WTC11 (cell line): ENCODE results near the gene KCNJ4. TPM values are rescaled to one million over a fixed set of nuclear protein-coding genes. Genes with fewer than 3 reads are reported as not detected.
A peak's percentile ranks its signal among the peaks of the same experiment; 100 is the strongest.

Experiments used
- ATAC-seq: fragments of 200-7000 bp; cut with Tn5 transposase; 2 replicates; pipeline ENCODE4 v1.10.0; 2021; ENCODE audit warnings: mild to moderate bottlenecking, moderate library complexity
- CTCF ChIA-PET: fragments of 300-600 bp; sonication (Branson Sonifier 250); formaldehyde crosslinking; loops from one replicate; lab custom pipeline; 2021; ENCODE audit warnings: antibody characterized with exemption; lab: Charles Lee
- POLR2A ChIA-PET: fragments of 350-600 bp; sonication (Branson Sonifier 250); formaldehyde crosslinking; loops from one replicate; lab custom pipeline; 2021; ENCODE audit warnings: antibody characterized with exemption; lab: Charles Lee
- DNase-seq: peaks from one replicate; pipeline ENCODE4 v3.0.0; 2021; ENCODE audit warnings: low spot score
- H3K27ac Mint-ChIP-seq: 2 replicates; pipeline ENCODE4 v1.8.0; 2021; ENCODE audit warnings: mixed read lengths
- H3K27me3 Mint-ChIP-seq: 2 replicates; pipeline ENCODE4 v1.8.0; 2021; ENCODE audit warnings: low read depth, mild to moderate bottlenecking, moderate library complexity, mixed read lengths
- H3K36me3 Mint-ChIP-seq: 2 replicates; pipeline ENCODE4 v1.8.0; 2021; ENCODE audit warnings: mixed read lengths
- H3K4me1 Mint-ChIP-seq: 2 replicates; pipeline ENCODE4 v1.8.0; 2022; ENCODE audit warnings: mixed read lengths
- H3K4me3 Mint-ChIP-seq: 2 replicates; pipeline ENCODE4 v1.8.0; 2021; ENCODE audit warnings: mild to moderate bottlenecking, moderate library complexity, mixed read lengths
- H3K9me3 Mint-ChIP-seq: 2 replicates; pipeline ENCODE4 v1.8.0; 2021; ENCODE audit warnings: mixed read lengths
- ATF6 ChIP-seq: sonication (generic); formaldehyde crosslinking; IDR thresholded peaks from 2 replicates; pipeline ENCODE4 v1.8.1; 2023; ENCODE audit warnings: mild to moderate bottlenecking, missing genetic modification reagents
- CDX4 ChIP-seq: fragments of 250-450 bp; sonication (Bioruptor Pico); IDR thresholded peaks from 2 replicates; pipeline ENCODE4 v1.9.0; 2021; ENCODE audit warnings: moderate library complexity, mild to moderate bottlenecking, inconsistent platforms, borderline replicate concordance
- CREM ChIP-seq: sonication (generic); formaldehyde crosslinking; IDR thresholded peaks from 2 replicates; pipeline ENCODE4 v1.8.1; 2022; ENCODE audit warnings: mild to moderate bottlenecking, missing genetic modification reagents, moderate library complexity
- CTCF ChIP-seq: fragments of 200-600 bp; IDR thresholded peaks from 2 replicates; pipeline ENCODE4 v1.8.0; 2022; ENCODE audit warnings: antibody characterized with exemption
- FOXP4 ChIP-seq: sonication (generic); formaldehyde crosslinking; IDR thresholded peaks from 2 replicates; pipeline ENCODE4 v1.8.0; 2022; ENCODE audit warnings: mild to moderate bottlenecking, missing genetic modification reagents
- GTF2I ChIP-seq: fragments of 250-450 bp; sonication (Bioruptor Pico); conservative IDR thresholded peaks from 2 replicates; pipeline ENCODE4 v1.4.0; 2021; ENCODE audit warnings: mild to moderate bottlenecking
- IRF2 ChIP-seq: sonication (generic); formaldehyde crosslinking; IDR thresholded peaks from 2 replicates; pipeline ENCODE4 v1.8.0; 2022; ENCODE audit warnings: low read depth, missing genetic modification reagents, borderline replicate concordance
- JAZF1 ChIP-seq: fragments of 250-450 bp; sonication (Bioruptor Pico); IDR thresholded peaks from 2 replicates; pipeline ENCODE4 v1.9.0; 2021; ENCODE audit warnings: moderate library complexity, mild to moderate bottlenecking, inconsistent platforms
- MLX ChIP-seq: sonication (generic); formaldehyde crosslinking; IDR thresholded peaks from 2 replicates; pipeline ENCODE4 v1.8.1; 2023; ENCODE audit warnings: mild to moderate bottlenecking, missing genetic modification reagents, moderate library complexity
- MYBL2 ChIP-seq: sonication (generic); formaldehyde crosslinking; IDR thresholded peaks from 2 replicates; pipeline ENCODE4 v1.8.1; 2023; ENCODE audit warnings: mild to moderate bottlenecking, moderate library complexity, missing genetic modification reagents
- NFYB ChIP-seq: sonication (generic); formaldehyde crosslinking; conservative IDR thresholded peaks from 2 replicates; pipeline ENCODE4 v1.8.0; 2022; ENCODE audit warnings: low read depth, missing genetic modification reagents
- NR3C1 ChIP-seq: sonication (generic); formaldehyde crosslinking; conservative IDR thresholded peaks from 2 replicates; pipeline ENCODE4 v1.8.1; 2023; ENCODE audit warnings: low read depth, mild to moderate bottlenecking, missing genetic modification reagents
- PRDM15 ChIP-seq: sonication (generic); formaldehyde crosslinking; IDR thresholded peaks from 2 replicates; pipeline ENCODE4 v1.8.0; 2022; ENCODE audit warnings: missing genetic modification reagents
- PREB ChIP-seq: sonication (generic); formaldehyde crosslinking; IDR thresholded peaks from 2 replicates; pipeline ENCODE4 v1.8.1; 2022; ENCODE audit warnings: mild to moderate bottlenecking, missing genetic modification reagents, moderate library complexity, borderline replicate concordance
- RELA ChIP-seq: sonication (generic); formaldehyde crosslinking; IDR thresholded peaks from 2 replicates; pipeline ENCODE4 v1.8.1; 2022; ENCODE audit warnings: missing genetic modification reagents, mild to moderate bottlenecking, borderline replicate concordance
- ZNF138 ChIP-seq: sonication (generic); formaldehyde crosslinking; conservative IDR thresholded peaks from 2 replicates; pipeline ENCODE4 v1.8.1; 2022; ENCODE audit warnings: mild to moderate bottlenecking, moderate library complexity, missing genetic modification reagents
- total RNA-seq: library from RNA; stranded (reverse); gene quantifications from 3 replicates; pipeline ENCODE4 v1.2.3, GENCODE V29; 2021

KCNJ4 gene
- total RNA-seq, 1 experiment from 2014 or later, result 3.1 TPM

GRCh38 chr22:38467438-38467903, 12.5 kb upstream of the KCNJ4 start:
- no peak for ATAC-seq
- Mint-ChIP-seq H3K27me3 (peaks cover 60% of the 10 kb centered on the region), H3K27ac (no peak overlapping the region), H3K9me3 (no peaks in the 10 kb centered on the region), H3K4me3 (peak overlapping the region; percentile 80), H3K4me1 (peaks cover 23% of the 10 kb centered on the region), H3K36me3 (no peaks in the 10 kb centered on the region)
- POLR2A ChIA-PET, result no interaction called here
- peak; percentile 48 for DNase-seq
- CTCF ChIA-PET, result interaction anchor here (1.2 to 1.9 kb wide), 2 partner anchors 32 to 55 kb away, joined by 3 to 5 read pairs; no protein-coding TSS in a partner anchor
- TF ChIP-seq RELA (no peak), NR3C1 (CRISPR knock-in tag) (0 out of 2 replicates have a peak, but pooled peaks have one; percentile 14), MYBL2 (CRISPR knock-in tag) (no peak), ZNF138 (CRISPR knock-in tag) (no peak), FOXP4 (no peak), IRF2 (CRISPR knock-in tag) (no peak), NFYB (CRISPR knock-in tag) (no peak), JAZF1 (CRISPR knock-in tag) (no peak), CDX4 (CRISPR knock-in tag) (no peak)

GRCh38 chr22:38465673-38466490, 10.9 kb upstream of the KCNJ4 start:
- TF ChIP-seq GTF2I (CRISPR knock-in tag) (no peak), RELA (no peak), CREM (CRISPR knock-in tag) (no peak), PREB (CRISPR knock-in tag) (no peak), ATF6 (CRISPR knock-in tag) (no peak), CTCF (no peak), IRF2 (CRISPR knock-in tag) (no peak), PRDM15 (CRISPR knock-in tag) (no peak), MLX (CRISPR knock-in tag) (no peak), NR3C1 (CRISPR knock-in tag) (no peak)
- ATAC-seq (no peak), DNase-seq (no peak)
- Mint-ChIP-seq H3K4me3 (no peak overlapping the region), H3K36me3 (no peaks in the 10 kb centered on the region), H3K27ac (no peak overlapping the region), H3K9me3 (no peaks in the 10 kb centered on the region), H3K4me1 (peaks cover 27% of the 10 kb centered on the region), H3K27me3 (peaks cover 76% of the 10 kb centered on the region)
- ChIA-PET CTCF (interaction anchor here (1.7 kb wide), 1 partner anchor 31 kb away, joined by 5 read pairs; no protein-coding TSS in a partner anchor), POLR2A (no interaction called here)
